GM18519 (cell line): ENCODE results near the gene AFF4.
"Not testable (repeated sequence)": the region's sequence is repeated elsewhere in the genome, so short reads cannot be mapped to it uniquely, and the experiment has no call there.

Source experiments
- ATAC-seq: cut with Tn5 transposase; IDR thresholded peaks from one replicate; pipeline ENCODE4 v1.9.1; 2021; ENCODE audit warnings: mild to moderate bottlenecking, moderate library complexity; ENCODE audit not compliant: unreplicated experiment, low FRiP score

Gene AFF4

DNA sequence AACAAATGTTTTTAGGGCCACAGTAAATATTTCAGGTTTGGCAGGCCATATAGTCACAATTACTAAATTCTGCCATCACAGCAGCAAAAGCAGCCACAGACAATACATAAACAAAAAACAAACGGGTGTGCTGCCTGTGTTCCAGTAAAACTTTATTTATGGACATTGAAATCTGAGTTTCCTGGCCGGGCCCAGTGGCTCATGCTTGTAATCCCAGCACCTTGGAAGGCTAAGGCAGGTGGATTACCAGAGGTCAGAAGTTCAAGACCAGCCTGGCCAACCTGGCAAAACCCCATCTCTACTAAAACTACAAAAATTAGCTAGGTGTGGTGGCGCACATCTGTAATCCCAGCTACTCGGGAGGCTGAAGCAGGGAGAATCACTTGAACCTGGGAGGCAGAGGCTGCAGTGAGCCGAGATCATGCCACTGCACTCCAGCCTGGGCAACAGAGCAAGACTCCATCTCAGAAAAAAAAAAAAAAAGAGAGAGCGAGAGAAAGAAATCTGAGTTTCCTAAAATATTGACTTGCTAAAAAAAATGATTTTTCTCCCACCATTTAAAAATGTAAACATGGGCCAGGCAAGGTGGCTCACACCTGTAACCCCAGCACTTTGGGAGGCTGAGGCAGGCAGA lies 7.2 kb downstream of the AFF4 start:
- ATAC-seq = not testable (repeated sequence)

- ATAC-seq = no peak
These were observed 9.7 kb downstream of the AFF4 start for GRCh38 chr5:132953710-132954109.

DNA sequence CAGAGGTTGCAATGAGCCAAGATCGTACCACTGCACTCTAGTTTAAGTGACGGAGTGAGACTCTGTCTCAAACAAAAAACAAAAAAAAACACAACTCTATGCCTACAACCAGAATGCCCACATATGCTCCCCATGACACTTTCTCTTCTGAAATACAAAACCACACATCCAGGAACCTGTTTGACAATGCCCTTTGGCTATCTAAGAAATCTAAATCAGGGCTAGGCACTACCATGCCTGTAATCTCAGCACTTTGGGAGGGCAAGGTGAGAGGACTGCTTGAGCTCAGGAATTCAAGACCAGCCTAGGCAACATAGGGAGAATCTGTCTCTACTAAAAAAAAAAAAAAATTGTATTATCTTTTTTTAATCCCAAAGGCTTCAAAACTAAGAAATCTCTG lies 10.6 kb downstream of the AFF4 start:
- no peak for ATAC-seq

DNA sequence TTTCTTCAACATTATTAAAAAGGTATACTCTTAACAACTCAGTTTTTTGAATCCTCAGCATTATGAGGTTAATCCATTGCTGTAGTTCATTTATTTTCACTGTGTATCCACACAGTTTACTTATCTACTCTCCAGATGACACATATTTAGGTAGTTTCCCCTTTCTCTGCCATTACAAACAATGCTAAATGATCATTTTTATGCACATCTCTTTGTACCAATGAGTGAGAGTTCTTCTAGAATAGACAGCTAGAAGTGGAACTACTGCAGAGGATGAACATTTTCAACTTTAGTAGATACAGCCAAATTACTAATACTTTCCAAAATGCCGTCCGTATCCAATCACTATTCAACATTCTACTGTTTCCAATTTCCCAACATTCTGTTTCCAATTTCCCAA lies 11.5 kb downstream of the AFF4 start:
- no peak for ATAC-seq

- no peak for ATAC-seq
These were observed 14.3 kb downstream of the AFF4 start for GRCh38 chr5:132949136-132949535.

DNA sequence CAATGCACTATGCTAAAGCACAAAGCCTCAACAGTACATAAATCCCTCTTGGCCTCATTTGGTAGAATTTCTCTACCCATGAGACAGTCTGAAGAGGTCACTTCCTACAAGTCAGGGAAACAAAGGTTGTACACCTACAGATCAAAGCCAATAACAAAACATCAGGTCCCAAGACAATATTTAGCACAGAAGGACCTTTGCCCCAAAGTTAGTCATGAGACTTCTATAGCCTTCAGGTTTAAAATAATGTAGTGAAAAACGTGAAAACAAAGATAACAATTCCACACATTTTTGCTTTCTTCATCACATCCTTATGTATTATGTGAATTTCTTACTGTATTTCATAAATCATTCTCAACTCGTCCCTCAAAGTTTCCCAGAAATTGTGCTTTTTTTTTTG lies 15.8 kb downstream of the AFF4 start:
- ATAC-seq = no peak

DNA sequence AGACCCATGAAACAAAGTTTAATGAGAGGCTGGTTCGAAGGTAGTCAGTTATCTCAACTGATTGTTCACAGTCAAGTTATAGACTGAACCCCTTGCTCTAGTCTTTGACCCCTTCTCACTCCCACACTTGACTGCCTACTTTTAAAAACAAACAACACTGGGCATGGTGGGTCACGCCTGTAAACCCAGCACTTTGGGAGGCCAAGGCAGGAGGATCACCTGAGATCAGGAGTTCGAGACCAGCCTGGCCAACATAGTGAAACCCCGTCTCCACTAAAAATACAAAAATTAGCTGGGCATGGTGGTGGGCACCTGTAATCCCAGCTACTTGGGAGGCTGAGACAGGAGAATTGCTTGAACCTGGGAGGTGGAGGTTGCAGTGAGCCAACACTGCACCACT lies 18.1 kb downstream of the AFF4 start:
- not testable (repeated sequence) for ATAC-seq

- no peak for ATAC-seq
These were observed 19.9 kb downstream of the AFF4 start for GRCh38 chr5:132943362-132944022.

- ATAC-seq = no peak
These were observed 22.1 kb downstream of the AFF4 start for GRCh38 chr5:132941331-132941730.

- no peak for ATAC-seq
These were observed 35.4 kb downstream of the AFF4 start for GRCh38 chr5:132928062-132928407.

DNA sequence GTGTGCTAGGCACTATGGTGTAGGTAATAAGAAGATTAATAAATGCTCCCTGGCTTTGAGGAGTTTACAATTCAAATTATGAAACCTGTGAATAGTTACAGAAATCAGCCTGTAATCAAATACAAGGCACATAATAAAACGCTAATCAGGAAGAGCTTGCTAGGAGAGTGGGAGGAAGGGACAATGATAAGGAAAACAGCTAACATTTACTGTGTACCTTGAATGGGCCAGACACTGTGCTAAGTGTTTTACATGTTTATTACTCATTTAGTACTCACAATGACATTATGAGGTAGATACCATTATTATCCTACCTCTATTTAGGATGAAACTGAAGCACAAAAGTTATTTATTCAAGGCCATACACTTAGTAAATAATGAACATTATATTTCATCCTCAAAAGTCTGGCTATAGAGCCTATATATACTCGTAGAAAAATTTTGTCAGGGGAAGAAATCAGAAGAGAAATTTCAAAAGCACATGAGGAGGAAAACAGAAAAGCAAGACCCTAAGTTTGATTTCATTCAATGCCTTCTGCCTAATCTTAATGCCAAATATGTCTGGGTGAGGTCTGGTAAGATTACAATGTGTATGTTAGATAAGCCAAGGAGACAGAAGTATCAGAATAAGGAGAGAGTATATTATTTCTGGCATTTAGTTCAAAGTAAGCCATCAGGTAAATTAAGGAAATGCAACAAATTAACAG lies 35.9 kb downstream of the AFF4 start:
- ATAC-seq = no peak

- ATAC-seq = no peak
These were observed 37.0 kb downstream of the AFF4 start for GRCh38 chr5:132926437-132926836.

GRCh38 chr5:132916086-132916485 lies 47.3 kb downstream of the AFF4 start:
- no peak for ATAC-seq

- no peak for ATAC-seq
These were observed 47.8 kb downstream of the AFF4 start for GRCh38 chr5:132915681-132916080.

GRCh38 chr5:132909702-132910101 lies 53.7 kb downstream of the AFF4 start:
- no peak for ATAC-seq

DNA sequence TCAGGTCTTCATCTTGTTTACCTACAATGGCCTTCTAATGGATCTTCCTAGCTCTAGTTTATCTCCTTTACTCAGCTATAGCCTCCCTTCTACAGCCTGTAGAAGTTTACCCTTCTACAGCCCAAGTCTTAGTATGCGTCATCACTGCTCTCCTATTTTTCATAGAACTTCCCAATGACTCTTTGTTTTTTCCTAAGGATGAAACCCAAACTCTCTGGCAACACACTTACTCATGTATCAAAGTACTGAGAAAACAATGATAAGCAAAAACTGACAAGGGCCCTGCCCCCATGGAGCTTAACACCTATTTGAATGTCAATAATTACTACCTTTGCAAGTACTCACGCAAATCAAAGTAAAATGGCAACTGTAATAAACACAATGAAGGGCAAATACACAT lies 56.3 kb downstream of the AFF4 start:
- no peak for ATAC-seq

GRCh38 chr5:132905938-132906337 lies 57.5 kb downstream of the AFF4 start:
- no peak for ATAC-seq

DNA sequence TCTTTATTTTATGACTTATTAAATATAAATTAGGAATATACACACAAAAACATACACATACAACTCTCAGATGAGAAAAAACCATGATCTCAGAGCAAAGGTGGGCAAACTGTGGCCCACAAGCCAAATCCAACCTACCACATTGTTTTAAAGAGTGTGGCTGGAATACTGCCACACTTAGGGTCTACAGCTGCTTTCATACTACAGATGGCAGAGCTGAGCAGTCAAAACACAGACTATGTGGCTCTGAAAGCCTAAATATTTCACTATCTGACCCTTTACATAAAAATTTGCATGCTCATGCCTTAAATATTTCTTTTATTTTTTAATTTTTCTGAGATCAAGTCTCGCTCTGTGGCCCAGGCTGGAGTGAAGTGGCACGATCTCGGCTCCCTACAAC lies 61.7 kb downstream of the AFF4 start:
- ATAC-seq = no peak

DNA sequence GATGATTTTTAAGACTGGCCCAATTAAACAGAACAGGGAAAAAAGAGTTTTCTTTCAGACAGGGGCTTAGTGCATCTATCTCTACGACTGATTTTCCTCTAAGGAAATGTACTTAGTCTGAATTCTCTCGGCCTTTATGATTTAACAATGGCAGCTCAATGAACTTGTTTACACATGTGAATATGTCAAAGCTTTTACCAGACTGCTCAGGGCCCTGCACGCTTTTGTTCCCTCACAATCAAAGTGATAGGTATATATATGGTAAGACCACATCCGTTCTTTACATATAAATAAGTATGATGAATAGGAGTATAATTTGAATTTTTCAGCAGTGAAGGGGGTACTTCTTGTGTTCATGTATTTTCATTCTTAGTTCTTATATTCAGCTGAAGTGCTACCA lies 62.4 kb downstream of the AFF4 start:
- ATAC-seq = no peak

- no peak for ATAC-seq
These were observed 65.3 kb downstream of the AFF4 start for GRCh38 chr5:132898094-132898493.

- ATAC-seq = no peak
These were observed 66.7 kb downstream of the AFF4 start for GRCh38 chr5:132896685-132897084.

DNA sequence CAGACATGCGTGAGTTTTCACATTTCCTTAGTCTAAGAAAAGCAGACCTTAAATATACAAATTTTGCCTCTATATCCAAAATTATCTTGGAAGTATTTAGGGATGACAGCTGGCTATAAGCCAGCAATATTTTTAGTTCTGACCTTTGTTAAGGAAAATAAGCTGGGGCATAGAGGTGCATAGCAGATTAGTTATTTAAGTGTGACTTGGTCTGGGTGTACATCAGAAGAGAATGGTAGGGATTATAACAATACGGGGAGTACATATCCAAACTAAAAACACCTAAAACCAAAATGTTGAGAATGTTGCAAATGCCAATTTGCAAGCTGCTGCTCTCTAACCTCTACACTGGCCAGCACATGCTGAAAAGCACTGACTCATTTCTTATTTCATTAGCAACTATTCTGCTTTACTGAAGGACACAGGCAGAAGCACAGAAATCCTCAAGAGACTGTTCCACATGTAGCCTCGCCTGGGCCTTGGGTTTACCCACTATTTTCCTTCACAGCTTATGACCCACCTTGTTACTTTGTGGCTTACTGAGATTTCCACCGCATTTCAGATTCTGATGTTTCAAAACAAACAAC lies 67.6 kb downstream of the AFF4 start:
- no peak for ATAC-seq
